Progenitor cell of endocrine pancreas (in vitro differentiated cells): Measurements from ENCODE around the gene PRAMEF13. TPM values are rescaled to one million over a fixed set of nuclear protein-coding genes. Genes with fewer than 3 reads are reported as not detected.
"Not testable (repeated sequence)": the region's sequence is repeated elsewhere in the genome, so short reads cannot be mapped to it uniquely, and the experiment has no call there.

Experiments used
- DNase-seq: peaks from one replicate; pipeline ENCODE4 v3.0.0; 2021; ENCODE audit warnings: low spot score; ENCODE audit not compliant: unreplicated experiment
- H3K27ac Mint-ChIP-seq: 2 replicates; pipeline ENCODE4 v1.8.0; 2021; ENCODE audit warnings: mild to moderate bottlenecking, moderate library complexity, mixed read lengths
- H3K27me3 Mint-ChIP-seq: 2 replicates; pipeline ENCODE4 v1.8.0; 2021; ENCODE audit warnings: mixed read lengths
- H3K36me3 Mint-ChIP-seq: 2 replicates; pipeline ENCODE4 v1.8.0; 2022; ENCODE audit warnings: mixed read lengths; ENCODE audit not compliant: insufficient read depth
- H3K4me1 Mint-ChIP-seq: 2 replicates; pipeline ENCODE4 v1.8.0; 2021; ENCODE audit warnings: low read depth, mixed read lengths
- H3K4me3 Mint-ChIP-seq: 2 replicates; pipeline ENCODE4 v1.8.0; 2021; ENCODE audit warnings: low read depth, mild to moderate bottlenecking, moderate library complexity, mixed read lengths
- H3K9me3 Mint-ChIP-seq: 2 replicates; pipeline ENCODE4 v1.8.0; 2021; ENCODE audit warnings: low read depth, mixed read lengths
- long read RNA-seq: library from polyadenylated mRNA; unstranded; transcript quantifications from one replicate; pipeline ENCODE4 v2.0.0, GENCODE V29; 2020
- total RNA-seq: library from RNA; stranded (reverse); gene quantifications from 2 replicates; pipeline ENCODE4 v1.2.1, GENCODE V29; 2021

Gene PRAMEF13, protein sequence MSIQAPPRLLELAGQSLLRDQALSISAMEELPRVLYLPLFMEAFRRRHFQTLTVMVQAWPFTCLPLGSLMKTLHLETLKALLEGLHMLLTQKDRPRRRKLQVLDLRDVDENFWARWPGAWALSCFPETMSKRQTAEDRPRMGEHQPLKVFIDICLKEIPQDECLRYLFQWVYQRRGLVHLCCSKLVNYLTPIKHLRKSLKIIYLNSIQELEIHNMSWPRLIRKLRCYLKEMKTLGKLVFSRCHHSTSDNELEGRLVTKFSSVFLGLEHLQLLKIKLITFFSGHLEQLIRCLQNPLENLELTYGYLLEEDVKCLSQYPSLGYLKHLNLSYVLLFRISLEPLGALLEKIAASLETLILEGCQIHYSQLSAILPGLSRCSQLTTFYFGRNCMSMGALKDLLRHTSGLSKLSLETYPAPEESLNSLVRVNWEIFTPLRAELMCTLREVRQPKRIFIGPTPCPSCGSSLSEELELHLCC
- total RNA-seq = not detected in 2 replicates
- long read RNA-seq = 0 reads

DNA sequence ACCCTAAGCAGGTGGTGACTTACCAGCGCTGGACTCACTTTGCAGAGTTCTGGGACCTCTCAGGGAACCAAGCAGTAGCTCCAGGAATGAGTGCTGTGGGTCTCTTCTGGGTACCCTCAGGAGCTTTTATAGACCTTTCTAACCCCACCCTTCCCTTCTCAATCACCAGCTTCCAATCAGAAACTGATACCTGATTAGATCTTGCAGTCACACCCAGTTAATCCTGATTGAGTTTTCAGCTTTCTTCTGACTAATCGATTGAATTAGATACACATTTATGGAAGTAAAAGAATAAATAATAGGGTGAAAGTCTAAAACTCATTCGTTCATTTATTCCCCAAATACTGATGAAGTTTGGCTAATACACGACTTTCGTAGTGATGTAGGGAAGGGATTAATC is at the start of gene PRAMEF13:
TSS of gene PRAMEF13 (minus strand) at position 101 of the 400 bp plus-strand sequence. CDS start 1,820 bp downstream, outside the sequence.
- not testable (repeated sequence) for H3K27me3 Mint-ChIP-seq, H3K36me3 Mint-ChIP-seq, H3K4me1 Mint-ChIP-seq, H3K27ac Mint-ChIP-seq, H3K9me3 Mint-ChIP-seq, DNase-seq, H3K4me3 Mint-ChIP-seq

DNA sequence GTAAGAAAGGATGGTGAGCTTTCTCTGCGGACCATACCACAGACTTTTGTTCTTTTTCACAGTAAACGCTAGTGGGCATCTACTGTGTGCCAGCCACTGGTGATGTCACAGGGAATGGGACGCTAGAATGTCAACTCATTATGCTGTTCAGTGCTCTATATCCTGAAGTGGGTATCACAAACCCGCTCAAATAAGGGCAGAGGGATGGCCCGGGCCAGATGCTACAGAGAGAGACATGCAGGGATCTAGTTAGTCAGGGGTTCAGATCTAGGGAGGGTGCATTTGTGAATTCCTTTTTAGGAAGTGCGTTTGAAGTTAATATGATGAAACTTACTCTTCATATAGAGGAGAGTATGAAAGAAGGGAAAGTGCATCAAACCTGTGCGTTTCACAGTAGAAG is 45.9 kb upstream of the PRAMEF13 start:
- H3K27me3 Mint-ChIP-seq, H3K4me1 Mint-ChIP-seq, H3K36me3 Mint-ChIP-seq, DNase-seq, H3K27ac Mint-ChIP-seq, H3K4me3 Mint-ChIP-seq: not testable (repeated sequence)
- peaks cover 29% of the 10 kb centered on the region for H3K9me3 Mint-ChIP-seq

DNA sequence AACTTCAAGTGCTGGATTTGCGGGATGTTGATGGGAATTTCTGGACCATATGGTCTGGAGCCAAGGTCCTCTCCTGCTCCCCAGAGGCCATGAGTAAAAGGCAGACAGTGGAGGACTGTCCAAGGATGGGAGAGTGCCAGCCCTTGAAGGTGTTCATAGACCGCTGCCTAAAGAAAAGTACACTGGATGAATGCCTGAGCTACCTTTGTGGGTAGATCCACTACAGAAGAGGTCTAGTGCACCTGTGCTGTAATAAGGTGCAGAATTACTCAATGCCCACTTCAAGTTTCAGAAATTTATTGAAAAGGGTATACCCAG is 45.3 kb upstream of the PRAMEF13 start:
- DNase-seq = not testable (repeated sequence)

DNA sequence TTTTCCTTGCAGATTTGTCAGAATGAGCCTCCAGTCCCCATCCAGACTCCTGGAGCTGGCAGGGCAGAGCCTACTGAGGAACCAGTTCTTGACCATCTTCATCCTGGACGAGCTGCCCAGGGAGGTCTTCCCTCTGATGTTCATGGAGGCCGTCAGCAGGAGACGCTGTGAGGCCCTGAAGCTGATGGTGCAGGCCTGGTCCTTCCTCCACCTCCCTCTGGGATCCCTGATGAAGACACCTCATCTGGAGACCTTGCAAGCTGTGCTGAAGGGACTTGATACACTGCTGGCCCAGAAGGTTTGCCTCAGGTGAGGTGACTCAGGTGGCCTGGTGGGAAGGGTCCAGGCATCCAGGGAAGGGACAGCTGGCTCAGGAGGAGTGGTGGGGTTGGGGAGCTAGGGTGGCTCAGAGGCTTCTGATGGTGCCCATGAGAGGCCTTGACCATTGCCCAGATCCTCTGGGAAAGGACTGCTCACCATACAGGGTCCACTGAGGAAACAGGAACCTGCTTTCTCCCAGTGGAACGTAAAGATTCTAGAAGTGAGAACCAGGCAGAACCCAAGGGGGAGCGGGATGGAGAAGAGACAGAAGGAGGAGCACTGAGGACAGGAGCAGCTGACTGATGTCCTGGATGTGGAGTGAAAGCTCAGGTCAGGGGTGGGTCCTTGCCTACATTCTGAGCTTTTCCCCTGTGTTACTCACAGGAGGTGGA is 44.8 kb upstream of the PRAMEF13 start:
- not testable (repeated sequence) for H3K27me3 Mint-ChIP-seq, H3K27ac Mint-ChIP-seq, H3K36me3 Mint-ChIP-seq, H3K4me3 Mint-ChIP-seq, H3K4me1 Mint-ChIP-seq
- peak; percentile 6 for DNase-seq
- H3K9me3 Mint-ChIP-seq = peaks cover 36% of the 10 kb centered on the region

More for the DNA sequence above, 45.3 kb upstream of the PRAMEF13 start:
- H3K27me3 Mint-ChIP-seq, H3K4me1 Mint-ChIP-seq, H3K4me3 Mint-ChIP-seq, H3K27ac Mint-ChIP-seq, H3K36me3 Mint-ChIP-seq: not testable (repeated sequence)
- peaks cover 31% of the 10 kb centered on the region for H3K9me3 Mint-ChIP-seq

DNA sequence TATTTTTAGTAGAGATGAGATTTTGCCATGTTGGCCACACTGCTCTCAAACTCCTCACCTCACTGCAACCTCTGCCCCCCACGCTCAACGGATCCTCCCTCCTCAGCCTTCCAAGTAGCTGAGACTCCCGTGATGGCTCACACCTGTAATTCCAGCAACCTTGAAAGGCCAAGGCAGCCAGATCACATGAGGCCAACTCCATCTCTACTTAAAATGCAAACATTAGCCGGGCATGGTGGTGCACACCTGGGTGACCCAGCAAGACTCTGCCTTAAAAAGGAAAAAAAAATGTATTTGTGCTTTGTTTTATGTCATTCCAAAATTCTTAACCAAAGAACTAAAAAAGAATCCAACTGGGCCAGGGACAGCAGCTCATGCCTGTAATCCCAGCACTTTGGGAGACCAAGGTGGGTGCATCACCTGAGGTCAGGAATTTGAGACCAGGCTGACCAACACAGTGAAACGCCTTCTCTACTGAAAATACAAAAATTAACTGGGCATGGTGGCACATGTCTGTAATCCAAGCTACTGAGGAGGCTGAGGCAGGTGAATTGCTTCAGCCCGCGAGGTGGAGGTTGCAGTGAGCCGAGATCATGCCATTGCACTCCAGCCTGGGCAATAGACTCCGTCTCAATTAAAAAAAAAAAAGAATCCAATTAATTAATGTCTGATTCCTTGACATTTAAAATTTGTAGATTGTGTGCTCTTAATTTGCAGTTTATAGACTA is 42.5 kb upstream of the PRAMEF13 start:
- not testable (repeated sequence) for H3K36me3 Mint-ChIP-seq, H3K4me3 Mint-ChIP-seq, H3K27me3 Mint-ChIP-seq, H3K4me1 Mint-ChIP-seq, H3K27ac Mint-ChIP-seq
- peaks cover 46% of the 10 kb centered on the region for H3K9me3 Mint-ChIP-seq
- DNase-seq = peak; percentile 4

DNA sequence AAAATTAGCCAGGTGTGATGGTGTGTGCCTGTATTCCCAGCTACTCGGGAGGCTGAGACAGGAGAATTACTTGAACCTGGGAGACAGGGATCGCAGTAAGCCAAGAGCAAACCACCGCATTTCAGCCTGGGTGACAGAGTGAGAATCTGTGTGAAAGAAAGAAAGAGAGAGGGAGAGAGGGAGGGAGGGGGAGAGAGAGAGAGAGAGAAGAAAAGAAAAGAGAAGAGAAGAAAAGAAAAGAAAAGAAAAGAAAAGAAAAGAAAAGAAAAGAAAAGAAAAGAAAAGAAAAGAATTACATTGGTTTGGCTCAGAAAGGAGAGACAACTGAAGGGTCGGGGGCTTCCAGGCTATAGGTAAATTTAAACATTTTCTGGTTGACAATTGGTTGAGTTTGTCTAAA is 38.4 kb upstream of the PRAMEF13 start:
- not testable (repeated sequence) for H3K27me3 Mint-ChIP-seq, H3K4me1 Mint-ChIP-seq, DNase-seq, H3K36me3 Mint-ChIP-seq, H3K27ac Mint-ChIP-seq, H3K4me3 Mint-ChIP-seq
- peaks cover 26% of the 10 kb centered on the region for H3K9me3 Mint-ChIP-seq

DNA sequence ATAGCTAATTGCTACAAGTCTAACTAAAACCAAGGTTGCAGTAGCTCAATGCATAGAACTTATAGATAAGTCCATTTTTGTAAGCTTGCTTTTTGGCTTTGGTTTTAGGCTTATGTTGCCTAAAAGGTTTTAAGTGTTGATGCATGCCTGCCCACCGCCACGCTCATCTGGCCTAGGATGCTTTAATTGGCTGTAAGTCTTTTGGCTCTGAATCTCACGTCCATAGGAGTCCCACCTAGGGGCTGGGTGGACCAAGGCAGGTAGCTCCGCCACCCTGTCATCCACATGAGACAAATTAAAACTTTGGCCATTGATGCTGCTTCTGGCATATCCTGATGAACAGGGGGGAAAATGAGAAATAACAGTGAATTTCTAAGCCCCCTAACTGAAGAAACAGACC is 36.4 kb upstream of the PRAMEF13 start:
- DNase-seq, H3K4me3 Mint-ChIP-seq, H3K27ac Mint-ChIP-seq: not testable (repeated sequence)

DNA sequence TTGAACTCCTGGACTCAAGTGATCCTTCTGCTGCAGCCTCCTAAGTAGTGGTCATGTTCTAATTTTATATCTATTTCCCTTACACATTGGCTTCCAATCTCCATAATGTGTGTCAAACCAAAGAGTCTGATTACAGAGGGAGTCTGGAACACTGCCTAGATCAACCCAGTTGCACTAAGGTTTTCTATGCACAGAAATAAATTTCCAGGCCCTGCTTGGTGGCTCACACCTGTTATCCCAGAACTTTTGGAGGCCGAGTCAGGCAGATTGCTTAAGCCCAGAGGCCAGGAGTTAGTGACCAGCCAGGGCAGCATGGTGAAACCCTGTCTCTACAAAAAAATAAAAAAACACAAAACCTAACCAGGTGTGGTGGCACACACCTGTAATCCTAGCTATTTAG is 32.8 kb upstream of the PRAMEF13 start:
- peaks cover 36% of the 10 kb centered on the region for H3K9me3 Mint-ChIP-seq
- H3K4me1 Mint-ChIP-seq, H3K4me3 Mint-ChIP-seq, H3K27me3 Mint-ChIP-seq, H3K27ac Mint-ChIP-seq, H3K36me3 Mint-ChIP-seq: not testable (repeated sequence)
- DNase-seq = peak; percentile 5

More for the DNA sequence above, 36.4 kb upstream of the PRAMEF13 start:
- not testable (repeated sequence) for H3K36me3 Mint-ChIP-seq, H3K27me3 Mint-ChIP-seq, H3K4me1 Mint-ChIP-seq
- peaks cover 34% of the 10 kb centered on the region for H3K9me3 Mint-ChIP-seq

DNA sequence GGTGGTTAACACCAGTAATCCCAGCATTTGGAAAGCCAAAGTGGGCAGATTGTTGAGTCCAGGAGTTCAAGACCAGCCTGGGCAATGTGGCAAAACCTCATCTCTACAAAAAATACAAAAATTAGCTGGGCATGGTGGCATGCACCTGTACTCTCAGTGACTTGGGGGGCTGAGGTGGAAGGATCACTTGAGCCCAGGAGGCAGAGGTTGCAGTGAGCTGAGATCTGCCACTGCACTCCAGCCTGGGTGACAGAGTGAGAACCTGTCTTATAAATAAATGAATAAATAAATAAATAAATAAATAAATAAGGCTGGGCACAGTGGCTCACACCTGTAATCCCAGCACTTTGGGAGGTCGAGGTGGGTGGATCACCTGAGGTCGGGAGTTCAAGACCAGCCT is 30.8 kb upstream of the PRAMEF13 start:
- DNase-seq = peak; percentile 5
- H3K4me3 Mint-ChIP-seq, H3K36me3 Mint-ChIP-seq, H3K27me3 Mint-ChIP-seq, H3K4me1 Mint-ChIP-seq, H3K27ac Mint-ChIP-seq: not testable (repeated sequence)
- peaks cover 46% of the 10 kb centered on the region for H3K9me3 Mint-ChIP-seq

DNA sequence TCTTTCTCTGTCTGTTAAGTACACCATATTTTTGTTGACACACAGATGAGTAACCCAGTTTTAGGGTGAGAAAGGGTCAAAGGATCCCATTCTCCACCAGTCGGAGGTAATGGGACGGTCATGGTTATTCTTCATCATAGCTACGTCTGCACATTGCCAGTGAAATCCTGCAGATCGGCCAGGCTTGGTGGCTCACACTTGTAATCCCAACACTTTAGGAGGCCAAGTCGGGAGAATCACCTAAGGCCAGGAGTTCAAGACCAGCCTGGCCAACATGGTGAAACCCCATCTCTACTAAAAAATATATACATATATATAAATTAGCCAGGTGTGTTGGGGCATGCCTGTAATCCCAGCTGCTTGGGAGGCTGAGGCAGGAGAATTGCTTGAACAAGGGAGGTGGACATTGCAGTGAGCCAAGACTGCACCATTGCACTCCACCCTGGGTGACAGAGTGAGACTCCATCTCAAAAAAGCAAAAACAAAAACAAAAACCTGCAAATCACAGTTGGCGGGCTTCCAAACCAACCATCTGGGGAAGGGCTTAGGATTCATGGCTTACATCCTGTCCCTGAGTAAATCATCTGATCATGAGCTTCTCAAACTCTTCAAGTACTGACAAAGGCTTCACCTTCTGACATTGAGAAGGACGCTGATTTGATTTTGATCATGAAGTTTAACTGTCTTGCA is 30.0 kb upstream of the PRAMEF13 start:
- not testable (repeated sequence) for H3K36me3 Mint-ChIP-seq, H3K27ac Mint-ChIP-seq, H3K27me3 Mint-ChIP-seq, H3K4me3 Mint-ChIP-seq, H3K4me1 Mint-ChIP-seq
- H3K9me3 Mint-ChIP-seq = peaks cover 50% of the 10 kb centered on the region
- DNase-seq = peak; percentile 5

DNA sequence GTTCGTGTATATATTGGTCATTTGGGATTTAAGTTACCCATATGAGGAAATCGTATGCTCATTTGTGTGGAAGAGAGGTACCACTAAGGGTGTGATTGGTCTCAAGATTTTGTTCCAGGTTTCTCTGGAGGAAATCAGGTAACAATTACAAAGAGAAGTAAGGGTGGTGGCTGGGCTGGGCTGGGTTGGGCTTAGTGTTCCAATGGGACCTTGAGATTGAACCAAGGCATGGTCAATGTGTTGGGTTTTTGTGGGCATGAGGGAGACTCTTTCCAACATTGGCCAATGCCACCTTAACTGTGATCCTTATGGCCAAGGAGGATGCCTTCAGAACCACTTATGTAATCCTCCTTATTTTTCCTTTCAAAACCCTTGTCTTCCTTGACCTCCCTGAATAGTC is 29.4 kb upstream of the PRAMEF13 start:
- peaks cover 54% of the 10 kb centered on the region for H3K9me3 Mint-ChIP-seq
- H3K27ac Mint-ChIP-seq, H3K4me1 Mint-ChIP-seq, H3K4me3 Mint-ChIP-seq, H3K36me3 Mint-ChIP-seq, H3K27me3 Mint-ChIP-seq: not testable (repeated sequence)
- peak; percentile 1 for DNase-seq

DNA sequence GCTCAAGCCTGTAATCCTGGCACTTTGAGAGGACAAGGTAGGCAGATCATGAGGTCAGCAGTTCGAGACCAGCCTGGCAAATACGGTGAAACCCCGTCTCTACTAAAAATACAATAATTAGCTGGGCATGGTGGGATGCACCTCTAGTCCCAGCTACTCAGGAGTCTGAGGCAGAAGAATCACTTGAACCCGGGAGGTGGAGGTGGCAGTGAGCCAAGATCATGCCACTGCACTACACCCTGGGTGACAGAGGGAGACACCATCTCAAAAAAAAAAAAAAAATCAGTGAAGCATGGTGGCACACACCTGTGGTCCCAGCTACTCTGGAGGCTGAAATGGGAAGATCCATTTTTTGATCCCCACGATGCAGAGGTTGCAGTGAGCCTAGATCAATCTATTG is 28.9 kb upstream of the PRAMEF13 start:
- not testable (repeated sequence) for H3K4me3 Mint-ChIP-seq, H3K36me3 Mint-ChIP-seq, H3K4me1 Mint-ChIP-seq, H3K27me3 Mint-ChIP-seq, H3K27ac Mint-ChIP-seq
- peaks cover 54% of the 10 kb centered on the region for H3K9me3 Mint-ChIP-seq
- peak; percentile 1 for DNase-seq
